NCI-H2081 treated with DMSO at 0.1 percent for 48 hours (cell line): ENCODE measurements around the gene OR51V1.
"Not testable (repeated sequence)": the region's sequence is repeated elsewhere in the genome, so short reads cannot be mapped to it uniquely, and the experiment has no call there.

Experiments used
- DNase-seq: peaks from one replicate; lab custom pipeline; 2025; lab: John Stamatoyannopoulos, UW

Gene OR51V1

GRCh38 chr11:5164807-5165206 is 35.7 kb downstream of the OR51V1 start:
- not testable (repeated sequence) for DNase-seq

- not testable (repeated sequence) for DNase-seq
Observed at GRCh38 chr11:5161045-5161444, 39.4 kb downstream of the OR51V1 start.

DNA sequence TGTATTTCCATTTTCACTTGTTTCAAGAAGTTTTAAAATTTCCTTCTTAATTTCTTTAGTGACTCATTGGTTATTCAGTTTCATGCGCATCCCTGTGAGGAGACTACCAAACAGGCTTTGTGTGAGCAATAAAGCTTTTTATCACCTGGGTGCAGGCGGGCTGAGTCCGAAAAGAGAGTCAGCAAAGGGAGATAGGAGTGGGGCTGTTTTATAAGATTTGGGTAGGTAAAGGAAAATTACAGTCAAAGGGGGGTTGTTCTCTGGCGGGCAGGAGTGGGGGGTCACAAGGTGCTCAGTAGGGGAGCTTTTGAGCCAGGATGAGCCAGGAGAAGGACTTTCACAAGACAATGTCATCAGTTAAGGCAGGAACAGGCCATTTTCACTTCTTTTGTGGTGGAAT is 40.3 kb downstream of the OR51V1 start:
- not testable (repeated sequence) for DNase-seq

- DNase-seq = no peak
Observed at GRCh38 chr11:5159806-5160205, 40.7 kb downstream of the OR51V1 start.

- no peak for DNase-seq
Observed at GRCh38 chr11:5154657-5155056, 45.8 kb downstream of the OR51V1 start, which contains the start of gene OR52A1. TSS of gene OR52A1 (minus strand) at chr11:5154757. CDS start at chr11:5152369, 2,388 bp downstream.

DNA sequence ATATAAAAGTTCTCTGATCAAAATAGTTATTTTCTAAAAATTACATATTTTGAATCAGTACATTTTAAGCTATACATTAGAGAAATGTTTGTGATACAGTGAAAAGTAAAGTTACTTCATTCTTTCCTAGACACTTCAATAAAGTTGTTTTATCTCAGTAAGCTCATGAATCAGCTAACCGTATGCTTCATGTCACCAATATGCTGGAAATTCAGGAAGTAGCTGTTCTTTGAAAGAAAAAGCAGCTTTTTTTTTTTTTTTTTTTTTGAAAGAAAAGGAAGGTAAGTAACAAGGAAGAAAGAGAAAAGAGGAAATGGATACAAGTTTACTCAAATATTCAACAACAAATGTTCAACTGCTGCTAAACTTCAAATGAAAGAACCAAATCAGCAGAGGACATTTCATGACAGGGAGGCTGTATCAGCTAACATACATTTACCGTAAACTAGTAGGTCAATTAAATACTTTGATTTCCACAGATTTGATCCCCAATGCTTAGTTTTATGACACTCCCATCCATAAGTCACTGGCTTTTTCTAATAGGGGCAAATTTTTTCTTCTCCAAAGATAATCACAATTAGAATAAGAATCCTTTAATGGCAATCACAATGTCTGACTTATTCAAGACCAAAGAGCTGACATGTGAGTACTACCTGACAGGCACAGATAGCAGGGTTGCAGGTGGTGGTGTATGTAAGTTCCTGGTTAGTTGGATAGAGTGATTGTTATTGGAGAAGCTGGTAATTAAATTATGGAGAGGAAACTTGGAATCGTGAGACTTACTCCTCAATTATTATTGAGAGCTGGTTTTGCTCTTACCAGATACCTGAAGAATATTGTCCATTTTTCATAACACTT is 46.7 kb downstream of the OR51V1 start:
- no peak for DNase-seq

DNA sequence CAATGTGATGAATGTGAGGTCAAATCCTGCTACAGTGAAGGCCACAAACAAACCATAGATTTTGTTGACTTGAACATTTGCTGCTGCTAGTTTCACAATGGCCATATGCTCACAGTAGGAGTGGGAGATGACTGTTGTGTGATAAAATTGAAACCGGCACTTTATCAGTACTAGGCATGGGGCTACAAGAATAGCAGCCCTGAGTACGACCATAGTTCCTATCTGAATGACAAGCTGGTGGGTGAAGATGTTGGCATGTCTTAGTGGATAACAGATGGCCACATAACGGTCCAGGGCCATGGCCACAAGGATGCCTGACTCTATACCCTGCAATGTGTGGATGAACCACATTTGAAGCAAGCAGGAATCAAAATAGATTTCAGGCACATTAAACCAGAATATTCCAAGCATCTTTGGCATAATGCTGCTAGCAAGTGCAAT is 48.7 kb downstream of the OR51V1 start:
- no peak for DNase-seq
